Fibroblast of the aortic adventitia (primary cell): Measurements from ENCODE around the gene PEX26. TPM values are rescaled to one million over a fixed set of nuclear protein-coding genes. Genes with fewer than 3 reads are reported as not detected.
A peak's percentile ranks its signal among the peaks of the same experiment; 100 is the strongest.
"Not testable (repeated sequence)": the region's sequence is repeated elsewhere in the genome, so short reads cannot be mapped to it uniquely, and the experiment has no call there.

ENCODE experiments used
- DNase-seq: peaks from one replicate; pipeline ENCODE4 v3.0.0-alpha.2; 2010; ENCODE audit warnings: low read depth
- H3K4me3 ChIP-seq: 2 replicates; pipeline ENCODE4 v1.5.1; 2011; ENCODE audit warnings: low read depth, mild to moderate bottlenecking, control low read depth, low read length, moderate library complexity
- CTCF ChIP-seq: IDR thresholded peaks from 2 replicates; pipeline ENCODE4 v1.5.1; 2011; ENCODE audit warnings: mild to moderate bottlenecking, low read length, control low read depth, inconsistent platforms; ENCODE audit not compliant: insufficient read depth
- total RNA-seq: library from RNA; depleted of rRNA; stranded (reverse); fragments of >200 nt; gene quantifications from 2 replicates; pipeline ENCODE4 v1.2.3, GENCODE V29; 2012; ENCODE audit warnings: low replicate concordance

The PEX26 gene
- total RNA-seq, 1 donor = 26.1 TPM

GRCh38 chr22:18130699-18131429 lies 53.1 kb downstream of the PEX26 start:
- no peak for DNase-seq
- no peak overlapping the region for H3K4me3 ChIP-seq
- TF ChIP-seq CTCF = no peak

- peak; percentile 90 for DNase-seq
- H3K4me3 ChIP-seq = no peak overlapping the region
- no peak for TF ChIP-seq CTCF
These were observed 55.7 kb downstream of the PEX26 start for GRCh38 chr22:18133452-18133851.

GRCh38 chr22:18136563-18137320 lies 59.0 kb downstream of the PEX26 start:
- DNase-seq = no peak
- TF ChIP-seq CTCF = no peak
- H3K4me3 ChIP-seq = no peak overlapping the region

GRCh38 chr22:18141004-18141403 lies 63.2 kb downstream of the PEX26 start:
- not testable (repeated sequence) for DNase-seq, H3K4me3 ChIP-seq

GRCh38 chr22:18144105-18144504 lies 66.3 kb downstream of the PEX26 start:
- no peak for TF ChIP-seq CTCF
- no peak for DNase-seq
- H3K4me3 ChIP-seq = no peak overlapping the region

- no peak overlapping the region for H3K4me3 ChIP-seq
- no peak for DNase-seq
- no peak for TF ChIP-seq CTCF
These were observed 68.0 kb downstream of the PEX26 start for GRCh38 chr22:18145676-18146388.

GRCh38 chr22:18146389-18146753 lies 68.6 kb downstream of the PEX26 start:
- DNase-seq = no peak
- no peak overlapping the region for H3K4me3 ChIP-seq
- TF ChIP-seq CTCF = no peak
